GM19468 (cell line): ENCODE measurements around the gene IARS1.

Source experiments
- ATAC-seq: cut with Tn5 transposase; IDR thresholded peaks from one replicate; pipeline ENCODE4 v1.9.1; 2021; ENCODE audit warnings: mild to moderate bottlenecking, moderate library complexity, moderate number of reproducible peaks; ENCODE audit not compliant: unreplicated experiment; ENCODE audit errors: extremely low read depth

IARS1 gene

DNA sequence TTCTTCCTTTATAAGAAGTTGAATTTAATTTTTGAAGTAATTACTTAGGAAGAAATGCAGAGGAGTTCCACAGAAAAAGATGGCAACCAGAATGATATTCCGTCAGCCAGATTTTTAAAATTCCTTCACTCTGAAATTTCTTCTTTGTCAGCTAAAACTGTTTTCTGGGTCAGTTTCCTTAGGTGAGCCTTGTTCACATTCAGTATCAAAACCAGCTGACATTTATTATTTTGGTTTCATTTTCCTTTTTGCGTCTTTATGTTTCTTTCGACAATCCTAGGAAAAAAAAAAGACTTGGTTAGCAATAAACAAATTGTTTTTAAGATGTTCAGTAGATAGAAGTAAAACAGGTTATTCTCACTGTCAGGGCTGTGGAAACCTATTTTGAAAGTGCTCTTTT is 4.1 kb upstream of the IARS1 start:
- no peak for ATAC-seq

DNA sequence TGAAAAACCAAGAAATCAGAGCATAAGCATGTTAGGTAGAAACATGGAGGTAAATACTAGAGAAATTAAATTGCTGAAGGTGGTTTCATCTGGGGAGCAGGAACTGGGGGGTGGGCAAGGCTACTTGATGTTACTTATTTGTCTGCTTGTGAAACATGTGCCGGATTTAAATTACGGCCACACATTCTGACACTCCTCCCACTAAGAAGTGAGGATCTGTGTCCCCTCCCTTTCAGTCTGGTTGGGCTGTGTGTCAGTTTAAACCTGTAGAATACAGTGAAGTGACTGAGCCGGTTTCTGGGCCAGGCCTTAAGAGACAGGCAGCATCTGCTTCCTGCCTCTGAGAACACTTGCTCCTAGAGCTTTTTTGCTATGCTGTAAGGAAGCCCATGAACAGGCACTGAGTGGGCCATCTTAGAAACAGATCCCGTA is 2.3 kb upstream of the IARS1 start:
- no peak for ATAC-seq

DNA sequence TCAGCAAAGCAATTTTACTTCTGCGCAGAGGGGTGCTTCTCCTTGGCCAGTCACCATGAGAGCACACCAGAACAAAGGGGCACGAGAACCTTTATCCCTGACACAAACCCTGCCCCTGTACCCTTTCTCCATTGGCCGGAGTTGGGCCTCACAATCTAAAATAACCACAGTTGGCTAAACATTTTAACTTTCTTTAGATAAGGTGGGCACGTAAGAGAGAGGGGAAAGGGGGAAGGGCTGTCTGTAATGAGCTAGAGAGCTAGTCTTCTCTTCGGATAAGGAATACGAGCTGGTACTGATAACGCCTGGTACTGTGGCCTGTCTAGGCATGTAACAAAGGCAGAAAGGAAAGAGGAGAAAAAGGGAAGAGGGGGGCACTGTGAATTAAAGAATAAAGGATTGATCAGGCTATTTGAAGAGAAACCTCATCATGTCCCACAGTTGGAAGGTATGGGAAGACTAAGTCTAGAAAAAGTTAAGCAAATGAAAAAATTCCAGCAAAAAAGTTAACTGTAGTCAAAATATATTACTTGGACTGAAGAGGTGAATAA is 1.8 kb upstream of the IARS1 start:
- ATAC-seq: no peak

DNA sequence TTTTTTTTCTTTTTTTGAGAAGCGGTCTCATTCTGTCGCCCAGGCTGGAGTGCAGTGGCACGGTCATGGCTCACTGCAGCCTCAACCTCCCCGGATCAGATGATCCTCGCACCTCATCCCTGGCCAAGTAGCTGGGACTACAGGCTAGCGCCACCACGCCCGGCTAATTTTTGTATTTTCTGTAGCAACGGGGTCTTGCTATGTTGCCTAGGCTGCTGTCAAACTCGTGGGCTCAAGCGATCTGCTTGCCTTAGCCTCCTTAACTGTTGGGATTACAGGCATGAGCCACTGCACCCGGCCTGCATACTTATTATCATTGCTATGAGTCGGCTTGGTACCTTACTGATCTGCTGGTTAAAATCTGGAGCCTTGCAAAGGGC is 790 bp upstream of the IARS1 start:
- ATAC-seq: no peak

DNA sequence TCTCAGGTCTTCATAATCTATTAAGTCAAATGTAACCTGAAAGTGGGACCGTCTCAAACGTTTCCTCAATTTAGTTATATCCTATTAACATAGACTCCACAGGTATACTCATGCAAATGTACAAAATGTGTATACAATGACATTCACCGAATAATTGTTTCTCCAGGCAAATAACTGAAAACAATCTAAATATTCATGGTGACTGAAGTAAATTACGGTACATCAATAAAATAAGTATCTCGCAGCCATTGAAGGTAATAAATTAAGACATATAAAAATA is 482 bp downstream of the IARS1 start:
- no peak for ATAC-seq

DNA sequence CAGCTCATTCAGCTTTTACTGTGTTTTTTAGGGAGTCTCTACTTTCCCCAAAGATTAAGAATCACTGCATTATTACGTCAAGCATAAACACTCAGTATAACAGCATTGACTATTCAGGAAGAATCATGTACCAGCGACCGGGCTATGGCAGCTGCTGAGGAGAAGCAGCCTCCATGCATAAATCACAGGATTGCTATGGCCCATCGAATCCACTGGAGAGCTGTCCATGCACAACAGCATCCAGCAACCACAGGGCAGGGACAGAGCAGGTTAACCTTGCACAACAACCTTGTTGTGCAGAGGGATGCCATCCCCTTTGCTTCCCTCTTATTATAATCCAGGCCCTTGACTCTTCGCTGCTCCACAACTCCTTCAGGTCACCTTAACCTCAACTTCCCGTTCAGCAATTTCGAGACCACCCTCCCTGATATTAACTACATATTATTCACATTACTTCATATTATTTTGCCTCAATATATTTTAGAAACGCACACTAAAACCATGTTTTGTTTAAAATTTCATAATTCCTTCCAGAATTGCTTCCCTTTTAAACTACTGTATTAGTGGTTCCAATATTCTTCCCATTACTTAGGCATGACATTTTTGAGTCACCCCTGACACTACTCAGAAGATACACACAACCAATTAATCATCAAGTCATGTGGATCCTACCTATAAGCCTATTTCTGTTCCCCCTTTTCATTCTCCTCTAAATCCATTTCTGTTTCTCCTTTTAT is 991 bp downstream of the IARS1 start:
- ATAC-seq: no peak

DNA sequence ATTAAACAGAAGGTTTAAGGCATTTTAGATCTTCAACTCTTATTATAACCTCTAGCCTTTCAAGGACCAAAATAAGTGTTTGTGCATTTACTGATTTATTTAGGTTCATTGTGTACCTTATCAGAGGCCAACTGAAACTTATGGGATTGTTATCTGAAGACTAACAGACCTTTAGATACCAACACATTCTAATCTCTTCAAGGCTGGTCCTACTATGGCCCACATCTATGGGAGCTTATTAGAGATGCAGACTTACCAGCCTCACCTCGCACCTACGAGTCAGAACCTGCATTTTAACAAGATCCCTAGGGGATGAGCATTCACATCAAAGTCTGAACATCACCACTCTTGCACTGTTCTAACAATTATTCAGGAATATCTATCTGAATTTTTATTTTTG is 1.9 kb downstream of the IARS1 start:
- ATAC-seq: no peak

DNA sequence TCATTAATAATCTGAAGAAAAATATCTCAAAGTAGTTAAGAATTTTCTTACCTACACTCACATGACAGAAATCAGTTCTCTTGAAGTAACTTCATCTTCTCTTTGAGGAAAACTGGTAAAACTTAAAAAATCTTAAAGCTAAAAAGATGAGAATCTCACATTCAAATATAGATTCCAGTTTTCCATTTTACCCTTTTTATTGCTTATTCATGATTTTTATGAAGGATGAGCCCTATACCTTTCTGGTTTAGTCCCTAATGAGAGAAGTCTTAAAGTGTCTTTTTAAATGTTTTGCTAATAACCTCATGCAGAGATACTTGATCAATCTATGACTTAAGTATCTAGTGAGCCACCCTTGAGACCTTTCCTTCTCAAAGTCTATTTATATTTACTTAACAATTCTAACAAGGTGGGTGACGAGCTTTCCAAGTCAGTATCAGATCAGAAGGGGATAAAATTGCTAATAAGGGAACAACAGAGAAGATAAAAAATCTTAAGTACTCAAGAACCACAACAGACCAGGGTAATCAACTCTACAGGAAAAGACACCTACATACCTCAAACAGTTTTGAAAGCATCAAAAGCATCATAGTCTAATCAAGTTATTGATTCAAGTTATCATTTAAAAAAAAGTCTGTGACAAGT is 2.6 kb downstream of the IARS1 start:
- no peak for ATAC-seq

DNA sequence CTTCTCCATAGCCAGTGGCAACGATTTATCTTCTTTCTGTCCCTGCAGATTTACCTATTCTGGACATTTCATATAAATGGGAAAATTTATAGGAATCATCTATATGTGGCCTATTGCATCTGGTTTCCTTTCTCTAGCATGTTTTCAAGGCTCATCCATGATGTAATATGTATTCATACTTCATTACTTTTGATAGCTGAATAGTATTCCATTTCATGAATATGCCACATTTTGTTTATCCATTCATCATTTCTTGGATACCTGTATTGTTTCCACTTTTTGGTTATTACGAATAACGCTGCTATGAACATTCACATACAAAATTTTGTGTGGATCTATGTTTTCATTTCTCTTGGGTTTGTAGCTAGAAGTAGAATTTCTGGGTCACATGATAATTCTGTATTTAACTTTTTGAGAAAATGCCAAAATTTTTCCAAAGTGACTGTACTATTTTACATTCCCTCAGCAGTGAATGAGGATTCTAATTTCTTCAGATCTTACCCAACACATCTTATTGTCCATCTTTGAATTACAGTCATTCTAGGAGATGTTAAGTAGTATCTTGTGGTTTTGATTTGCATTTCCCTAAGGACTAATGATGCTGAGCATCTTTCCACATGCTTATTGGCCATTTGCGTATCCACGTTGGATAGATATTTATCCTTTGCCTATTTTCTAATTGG is 3.6 kb downstream of the IARS1 start:
- no peak for ATAC-seq

DNA sequence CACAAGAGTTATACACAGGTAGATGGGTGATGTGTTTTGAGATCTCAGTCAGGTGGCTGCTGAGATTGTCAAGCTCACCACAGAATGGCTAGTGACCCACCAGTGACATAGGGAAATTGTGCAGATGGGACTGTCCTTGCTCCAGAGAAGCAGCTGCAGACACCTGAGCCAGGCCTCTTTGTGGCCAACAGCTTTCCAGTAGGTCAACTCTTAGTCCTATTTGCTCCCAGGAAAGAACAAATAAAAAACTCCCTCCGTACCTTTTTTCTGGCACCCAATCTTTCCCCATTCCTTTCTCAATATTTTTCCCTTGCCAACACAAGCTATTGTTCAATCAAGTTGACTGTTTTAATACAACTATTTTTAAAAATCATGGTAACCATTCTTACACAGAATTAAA is 14.2 kb downstream of the IARS1 start:
- ATAC-seq: no peak

DNA sequence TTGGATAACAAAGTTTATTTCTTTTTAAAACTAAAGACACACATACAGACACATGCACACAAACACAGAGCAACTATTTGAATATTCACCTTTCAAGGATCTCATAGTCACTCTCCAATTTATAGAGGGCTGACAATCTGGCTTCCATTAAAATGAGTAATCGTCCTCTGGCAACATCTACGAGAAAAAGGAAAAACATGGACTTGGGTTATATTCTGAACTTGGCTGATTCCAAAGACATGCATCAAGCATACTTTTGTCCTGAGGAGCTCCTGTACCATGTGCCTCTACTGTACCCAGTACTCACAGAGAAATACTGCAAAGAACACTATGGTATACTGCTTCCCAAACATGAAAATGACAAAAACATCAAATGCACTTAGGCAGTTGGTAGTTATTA is 15.4 kb downstream of the IARS1 start:
- no peak for ATAC-seq

DNA sequence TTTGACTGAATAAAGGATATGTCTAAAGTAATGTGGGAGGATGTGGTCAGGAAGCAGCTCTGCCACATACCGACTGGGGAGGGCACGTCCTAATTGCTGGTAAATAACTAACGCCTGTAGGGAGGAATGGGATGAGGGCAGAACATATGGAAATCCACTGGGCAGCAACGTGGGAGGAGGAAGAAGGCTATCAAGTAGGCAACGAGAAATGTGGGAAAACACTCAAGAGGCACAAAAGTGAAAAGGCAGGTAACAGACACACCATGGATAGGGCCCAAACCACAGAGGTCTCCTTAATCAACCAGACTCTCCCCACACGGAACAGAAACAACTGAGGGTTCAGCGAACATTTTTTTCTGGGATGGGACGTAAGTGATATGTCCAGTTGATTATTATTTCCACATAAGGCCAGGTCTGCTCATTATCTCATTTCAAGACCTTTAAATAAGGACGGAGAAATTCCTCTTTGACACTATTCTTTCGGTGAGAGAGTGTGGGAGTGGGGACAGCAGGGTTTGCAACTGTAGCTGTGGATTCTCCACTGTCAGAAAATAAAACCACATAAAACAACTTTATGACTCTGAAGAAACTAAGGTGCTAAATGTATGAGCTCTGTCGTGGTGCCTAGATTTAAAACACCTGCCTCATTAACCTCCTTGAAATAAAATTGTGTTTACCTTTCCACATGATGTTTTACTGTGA is 17.0 kb downstream of the IARS1 start:
- no peak for ATAC-seq

DNA sequence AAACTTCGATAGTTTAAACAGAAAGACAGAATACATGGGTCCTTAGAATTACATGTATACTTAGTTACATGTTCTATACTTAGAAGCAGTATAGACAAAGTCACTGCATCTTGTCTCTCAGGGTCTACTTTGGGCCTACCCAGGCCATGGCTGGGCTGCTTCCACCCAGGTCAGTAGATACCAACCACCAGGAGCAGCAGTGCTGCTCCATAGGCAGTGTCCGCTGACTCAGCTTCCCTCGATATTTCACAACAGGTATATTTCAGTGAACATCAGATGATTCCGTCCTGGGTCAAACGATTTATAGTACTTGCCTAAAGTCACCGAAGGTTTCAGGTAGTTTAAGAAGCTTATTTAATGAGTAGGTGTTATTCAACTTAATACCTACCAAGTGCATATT is 18.0 kb downstream of the IARS1 start:
- ATAC-seq: no peak

DNA sequence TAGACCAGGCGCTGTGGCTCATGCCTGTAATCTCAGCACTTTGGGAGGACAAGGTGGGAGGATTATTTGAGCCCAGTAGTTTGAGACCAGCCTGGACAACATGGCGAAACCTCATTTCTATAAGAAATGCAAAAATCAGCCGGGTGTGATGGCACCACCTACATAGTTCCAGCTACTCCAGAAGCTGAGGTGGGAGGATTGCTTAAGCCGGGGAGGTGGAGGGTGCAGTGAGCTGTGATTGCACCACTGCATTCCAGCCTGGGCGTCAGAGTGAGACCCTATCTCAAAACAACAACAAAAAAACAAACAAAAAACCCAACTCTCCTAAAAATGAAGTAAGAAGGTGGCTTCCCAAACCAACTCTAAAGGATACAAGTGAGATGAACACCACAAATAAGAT is 23.0 kb downstream of the IARS1 start:
- ATAC-seq: no peak

DNA sequence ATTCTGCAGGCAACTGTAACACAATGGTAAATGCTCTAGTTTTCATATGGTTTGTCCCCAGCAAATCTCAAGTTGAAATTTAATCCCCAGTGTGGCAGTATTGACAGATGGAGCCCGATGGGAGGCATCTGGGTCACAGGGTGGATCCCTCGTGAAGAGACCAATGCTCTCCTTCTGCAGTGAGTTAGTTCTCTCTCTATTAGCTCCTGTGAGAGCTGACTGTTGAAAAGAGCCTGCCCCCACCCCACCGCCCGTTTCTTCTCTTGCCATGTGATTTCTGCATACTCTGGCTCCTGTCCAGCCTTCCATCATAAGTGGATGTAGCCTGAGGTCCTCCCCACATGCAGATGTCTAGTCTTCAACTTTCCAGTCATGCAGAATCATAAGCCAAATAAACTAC is 27.0 kb downstream of the IARS1 start:
- ATAC-seq: no peak

DNA sequence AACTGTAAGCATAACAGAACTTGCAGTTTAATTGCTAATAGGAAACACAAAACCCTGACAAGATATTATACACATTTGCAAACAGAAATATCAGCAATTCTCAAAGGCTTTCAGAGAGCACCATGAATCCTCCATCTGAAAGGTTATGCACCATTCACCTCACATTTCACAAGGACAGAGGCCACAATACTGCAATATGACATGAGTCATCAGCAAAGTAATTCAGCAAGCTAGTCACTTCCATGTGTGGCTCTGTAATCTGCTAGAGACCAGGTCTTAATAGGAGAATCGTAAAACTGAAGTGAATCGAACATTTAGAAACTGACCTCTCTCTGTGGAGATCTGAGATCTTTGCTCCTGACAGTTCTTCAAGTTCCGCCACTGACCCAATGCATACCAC is 28.3 kb downstream of the IARS1 start:
- no peak for ATAC-seq

DNA sequence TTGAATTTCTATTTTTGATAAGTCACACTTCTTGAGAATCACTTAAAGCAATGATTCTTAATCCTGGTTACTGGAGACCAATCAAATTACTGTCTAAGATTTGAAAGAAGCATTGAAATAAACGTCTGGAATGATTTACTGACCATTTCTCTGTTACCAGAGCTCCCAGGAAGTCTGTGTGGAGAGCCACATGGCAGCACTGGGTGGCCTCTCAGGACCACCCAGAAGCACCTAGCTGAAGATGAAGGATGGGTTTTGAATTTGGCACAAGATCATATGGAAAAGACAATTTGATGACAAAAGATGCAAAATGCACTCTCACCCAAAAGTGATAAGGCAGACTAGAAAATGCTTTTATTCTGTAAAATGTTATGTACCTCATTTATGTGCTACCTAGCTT is 30.4 kb downstream of the IARS1 start:
- ATAC-seq: no peak

DNA sequence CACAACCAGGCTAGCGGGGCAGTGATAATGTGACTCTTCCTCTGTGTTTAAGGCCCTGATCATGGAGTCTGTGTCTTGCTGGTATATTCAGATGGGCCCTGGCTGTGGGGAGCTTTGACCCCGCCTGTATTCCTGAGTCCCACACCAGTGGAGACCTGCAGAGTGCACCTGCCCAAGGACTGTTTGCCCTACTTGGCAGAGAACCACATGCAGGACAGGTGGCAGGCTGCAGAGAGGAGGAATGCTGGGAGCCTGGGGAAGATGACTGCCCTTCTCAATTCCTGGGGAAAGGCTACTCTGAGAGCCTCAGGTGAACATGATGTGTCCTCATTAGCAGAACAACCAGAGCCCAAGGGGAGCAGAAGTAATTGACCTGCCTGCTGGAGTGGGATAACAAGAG is 36.2 kb downstream of the IARS1 start:
- ATAC-seq: no peak

DNA sequence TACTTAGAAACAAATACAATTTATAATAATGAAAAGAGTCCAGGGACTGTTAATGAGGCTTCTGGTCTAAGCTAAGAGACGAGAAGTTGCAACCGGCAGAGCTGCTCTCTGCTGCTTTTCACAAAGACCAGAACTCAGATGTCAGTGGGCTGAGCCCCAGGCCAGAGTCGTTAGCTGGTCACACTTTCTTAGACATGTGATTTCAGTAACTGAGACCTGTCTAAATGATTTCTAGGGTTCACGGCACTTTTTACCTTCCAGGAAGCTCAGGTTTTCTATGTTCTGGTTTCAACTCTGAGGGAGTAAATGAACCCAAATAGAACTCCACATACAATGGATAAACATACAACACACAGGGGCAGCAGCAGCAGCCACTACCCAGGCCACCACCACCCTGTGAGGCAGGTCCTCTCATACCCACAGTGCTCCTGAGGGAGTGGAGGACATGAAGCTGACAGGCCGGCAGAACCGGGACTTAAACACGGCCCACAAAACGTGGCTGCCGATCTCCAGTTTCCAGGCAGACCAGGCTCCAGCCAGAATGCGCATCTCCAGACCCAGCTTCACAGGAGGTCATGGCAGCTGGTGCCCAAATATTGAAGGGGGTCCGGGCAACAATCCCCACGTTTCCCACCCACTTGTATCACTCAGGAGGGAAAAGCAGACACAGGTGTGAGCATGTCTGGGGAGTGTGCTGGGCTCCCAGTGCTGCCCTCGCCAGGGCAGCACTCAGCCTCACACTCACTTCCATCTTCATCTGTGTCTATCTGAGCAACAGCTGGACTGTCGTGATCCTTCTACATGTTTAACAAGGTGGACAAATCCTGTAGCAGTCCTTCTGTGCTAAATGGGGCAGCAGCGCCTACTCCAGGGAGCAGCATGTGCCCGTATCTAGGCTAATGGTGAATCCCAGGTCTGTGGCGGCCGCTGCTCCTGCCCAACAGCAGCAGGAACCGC is 38.8 kb downstream of the IARS1 start:
- no peak for ATAC-seq

DNA sequence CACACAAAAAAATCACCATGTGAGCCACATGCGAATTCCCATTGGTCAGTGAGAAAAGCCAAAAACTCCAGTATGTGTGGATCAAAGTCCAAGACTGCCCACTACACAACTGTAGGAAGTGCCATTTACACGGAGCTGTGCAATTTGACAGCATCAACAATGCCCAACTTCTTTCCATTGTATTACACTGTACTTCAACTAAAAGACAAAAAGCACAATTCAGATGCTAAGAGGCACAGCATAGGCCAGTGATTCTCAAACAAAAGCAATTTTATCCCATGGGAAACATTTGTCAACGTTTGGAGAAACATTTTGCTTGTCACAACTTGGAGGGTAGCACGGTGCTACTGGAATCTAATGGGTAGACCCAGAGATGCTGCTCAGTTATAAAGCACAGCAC is 39.8 kb downstream of the IARS1 start:
- no peak for ATAC-seq
